HG02623 (cell line): ENCODE measurements around the gene IL17C.
"Not testable (repeated sequence)": the region's sequence is repeated elsewhere in the genome, so short reads cannot be mapped to it uniquely, and the experiment has no call there.

ENCODE experiments used
- ATAC-seq: cut with Tn5 transposase; IDR thresholded peaks from one replicate; pipeline ENCODE4 v1.9.1; 2021; ENCODE audit warnings: moderate library complexity; ENCODE audit not compliant: unreplicated experiment

The IL17C gene

DNA sequence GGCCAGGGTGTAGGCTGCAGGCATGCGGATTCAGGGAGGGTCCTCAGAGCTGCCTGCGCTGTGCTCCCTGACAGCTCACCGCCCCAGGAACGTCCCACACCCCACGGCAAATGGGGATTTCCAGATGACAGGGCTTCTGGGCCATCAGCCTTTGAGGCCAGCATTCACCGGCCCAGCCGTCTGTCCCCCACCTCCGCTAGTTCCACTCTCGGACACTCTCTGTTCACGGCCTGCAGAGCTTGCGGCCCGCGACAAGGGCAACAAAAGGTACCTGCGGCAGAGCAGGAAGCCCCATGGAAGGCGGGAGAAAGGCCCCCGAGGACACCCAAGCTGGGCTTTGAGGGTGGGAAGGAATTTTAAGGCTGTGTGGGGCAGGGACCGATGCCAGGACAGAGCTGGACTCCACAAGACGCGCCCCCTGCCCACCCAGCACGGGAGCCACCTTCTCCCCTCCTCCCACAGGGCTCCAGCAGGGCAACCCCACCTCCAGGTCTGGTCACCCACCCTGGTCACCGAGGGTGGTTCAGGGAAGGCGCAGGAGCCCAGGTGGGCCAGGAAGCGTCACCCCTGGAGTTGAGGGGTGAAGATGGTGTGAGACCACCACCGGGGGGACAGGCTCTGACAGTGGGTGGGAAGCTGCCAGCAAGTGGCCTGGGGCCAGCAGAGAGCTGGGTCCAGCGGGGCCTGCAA, 18.1 kb downstream of the IL17C start:
- no peak for ATAC-seq

DNA sequence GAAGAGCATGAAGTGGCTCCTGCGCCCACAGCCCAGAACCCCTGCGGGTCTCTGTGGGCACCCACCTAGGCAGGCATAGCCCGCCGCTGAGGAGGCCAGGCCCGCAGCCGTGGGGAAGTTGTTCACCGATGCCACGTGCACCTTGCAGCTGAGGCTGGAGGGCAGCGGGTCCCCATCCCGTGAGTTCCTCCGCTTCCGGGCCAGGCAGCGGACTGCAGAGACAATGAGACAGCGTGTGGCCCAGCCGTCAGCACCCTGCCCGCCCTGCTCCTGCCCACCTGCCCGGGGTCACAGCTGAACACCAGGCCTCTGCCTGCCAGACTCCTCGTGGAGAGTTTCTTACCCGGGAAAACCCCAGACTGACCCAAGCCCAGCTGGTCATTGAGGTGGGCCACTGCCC, 19.0 kb downstream of the IL17C start:
- no peak for ATAC-seq

DNA sequence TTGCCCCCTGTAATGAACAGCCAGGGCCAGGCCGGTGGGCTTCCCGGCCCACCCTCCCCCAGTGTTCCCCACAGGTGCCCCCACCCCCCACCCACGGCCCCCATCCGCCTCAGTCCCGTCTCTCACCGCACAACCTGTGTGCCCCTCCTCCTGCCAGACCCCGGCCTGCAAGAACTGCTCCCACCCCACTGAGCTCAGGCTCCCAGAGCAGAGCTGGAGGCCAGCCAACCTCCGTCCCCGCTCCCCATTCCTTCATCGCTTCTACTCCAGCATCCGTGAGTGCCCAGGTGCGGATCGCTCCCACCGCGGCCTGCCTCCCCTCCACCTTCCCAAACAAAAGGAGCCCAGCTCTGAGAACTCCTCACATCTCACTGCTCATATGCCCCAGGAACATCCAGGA, 20.3 kb downstream of the IL17C start:
- ATAC-seq = no peak

DNA sequence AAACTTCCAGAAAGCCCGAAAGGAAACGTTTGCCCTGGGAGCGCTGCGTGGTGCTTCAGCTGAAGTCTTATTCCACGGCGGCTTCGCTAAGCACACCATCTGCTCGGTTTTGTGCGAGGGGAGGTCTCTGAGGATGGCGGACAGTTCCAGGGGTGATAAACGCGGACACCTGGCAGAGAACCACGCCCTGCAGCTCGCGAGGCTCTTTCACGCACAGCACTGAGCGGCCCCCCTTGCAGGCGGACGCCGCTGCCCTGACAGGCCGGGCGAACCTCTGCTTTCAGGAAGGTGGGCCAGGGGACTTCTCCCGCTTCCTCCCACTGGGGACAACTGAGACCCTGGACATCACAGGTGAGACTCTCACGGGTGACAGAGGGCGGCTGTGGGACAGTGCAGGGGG, 20.8 kb downstream of the IL17C start:
- ATAC-seq = no peak

DNA sequence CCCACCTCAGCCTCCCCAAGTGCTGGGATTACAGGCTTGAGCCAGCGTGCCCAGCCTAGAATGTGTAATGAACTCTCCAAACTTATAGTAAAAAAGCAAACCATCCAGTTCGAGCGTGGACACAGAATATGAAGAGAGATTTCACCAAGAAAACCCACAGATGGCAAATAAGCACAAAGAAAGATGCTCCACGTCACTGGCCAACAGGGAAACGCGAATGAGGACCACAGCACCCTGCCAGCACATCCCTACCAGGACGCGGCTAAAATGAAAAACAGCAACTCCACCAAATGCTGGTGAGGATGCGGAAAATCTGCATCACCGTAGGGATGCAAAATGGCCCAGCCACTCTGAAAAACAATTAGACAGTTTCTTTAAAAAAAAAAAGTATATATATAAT, 23.1 kb downstream of the IL17C start:
- ATAC-seq = no peak

DNA sequence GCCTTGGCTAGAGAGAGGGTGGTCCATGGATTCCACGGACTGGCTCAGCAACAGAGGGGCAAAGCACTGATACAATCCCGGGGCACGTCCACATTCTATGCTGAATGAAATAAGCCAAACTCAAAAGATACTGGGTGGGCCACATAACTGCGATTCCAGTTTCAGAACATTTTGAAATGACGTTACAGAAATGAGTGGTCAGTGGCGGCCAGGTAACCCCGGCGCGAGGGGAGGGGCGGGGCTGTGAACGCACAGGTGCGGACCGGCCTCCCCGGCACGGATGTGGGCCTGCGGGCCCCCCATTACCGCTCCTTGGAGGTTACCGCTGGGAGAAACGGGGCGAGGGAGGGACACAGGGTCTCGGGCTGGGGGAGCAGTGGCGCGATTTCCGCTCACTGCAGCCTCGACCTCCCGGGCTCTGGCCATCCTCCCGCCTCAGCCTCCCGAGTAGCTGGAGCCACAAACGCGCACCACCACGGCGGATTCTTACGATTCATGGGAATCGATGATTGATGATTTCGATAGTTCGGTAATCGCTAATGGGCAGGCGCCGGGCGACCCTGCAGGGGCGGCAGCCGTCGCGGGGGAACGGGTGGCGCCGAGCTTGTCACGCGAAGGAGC, 24.0 kb downstream of the IL17C start:
- ATAC-seq = no peak

GRCh38 chr16:88662843-88663606, 24.7 kb downstream of the IL17C start, which contains the start of gene MVD:
MVD (minus strand) TSS chr16:88663091; CDS start chr16:88663080, 11 bp downstream.
- ATAC-seq = peak; percentile 96

- no peak for ATAC-seq
These were observed 26.8 kb downstream of the IL17C start for GRCh38 chr16:88665148-88665547.

DNA sequence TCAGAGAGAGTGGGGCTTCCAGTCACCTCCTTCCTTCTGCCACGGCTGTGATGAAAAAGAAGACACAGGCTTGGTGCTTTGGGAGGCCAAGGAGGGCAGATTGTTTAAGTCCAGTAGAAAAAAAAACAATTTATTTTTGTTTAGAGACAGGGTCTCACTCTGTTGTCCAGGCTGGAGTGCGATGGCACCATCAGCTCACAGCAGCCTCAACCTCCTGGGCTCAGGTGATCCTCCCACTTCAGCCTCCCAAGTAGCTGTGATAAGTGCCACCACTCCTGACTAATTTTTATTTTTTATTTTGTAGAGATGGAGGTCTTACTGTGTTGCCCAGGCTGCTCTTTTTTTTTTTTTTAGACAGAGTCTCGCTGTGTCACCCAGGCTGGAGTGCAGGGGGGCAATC, 27.2 kb downstream of the IL17C start:
- ATAC-seq = no peak

- no peak for ATAC-seq
These were observed 29.1 kb downstream of the IL17C start for GRCh38 chr16:88667461-88667860.

DNA sequence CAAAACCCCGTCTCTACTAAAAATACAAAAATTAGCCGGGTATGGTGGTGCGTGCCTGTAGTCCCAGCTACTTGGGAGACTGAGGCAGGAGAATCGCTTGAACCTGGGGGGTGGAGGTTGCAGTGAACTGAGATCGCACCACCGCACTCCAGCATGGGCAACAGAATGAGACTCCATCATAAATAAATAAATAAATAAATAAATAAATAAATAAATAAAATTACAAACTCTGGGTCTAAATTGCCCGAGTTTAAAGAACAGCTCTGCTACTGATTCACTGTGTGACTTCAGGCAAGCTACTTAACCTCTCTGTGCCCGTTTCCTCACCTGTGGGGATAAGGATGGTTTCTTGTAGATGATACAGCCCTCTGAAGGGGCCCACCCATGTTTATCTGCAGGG, 31.1 kb downstream of the IL17C start:
- not testable (repeated sequence) for ATAC-seq

DNA sequence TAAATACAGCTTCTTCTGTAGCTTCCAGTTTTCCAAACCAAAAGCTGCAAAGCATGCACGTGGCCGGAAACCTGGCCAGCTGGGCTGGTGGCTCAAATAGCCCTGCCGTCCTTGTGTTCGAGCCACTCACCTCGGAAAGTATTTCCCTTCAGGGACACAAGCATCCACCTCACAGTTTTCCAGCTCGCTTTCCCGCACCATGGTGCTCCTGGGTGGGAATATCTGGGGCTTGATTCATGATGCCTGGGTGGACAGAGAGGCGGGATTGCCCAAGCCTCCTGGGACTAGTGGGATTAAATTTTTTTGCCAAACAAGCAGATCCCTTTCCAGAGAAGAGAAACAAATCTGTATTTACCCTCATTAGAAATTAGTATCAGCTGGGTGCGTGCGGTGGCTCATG, 31.6 kb downstream of the IL17C start:
- no peak for ATAC-seq

GRCh38 chr16:88671806-88672205, 33.4 kb downstream of the IL17C start:
- no peak for ATAC-seq

DNA sequence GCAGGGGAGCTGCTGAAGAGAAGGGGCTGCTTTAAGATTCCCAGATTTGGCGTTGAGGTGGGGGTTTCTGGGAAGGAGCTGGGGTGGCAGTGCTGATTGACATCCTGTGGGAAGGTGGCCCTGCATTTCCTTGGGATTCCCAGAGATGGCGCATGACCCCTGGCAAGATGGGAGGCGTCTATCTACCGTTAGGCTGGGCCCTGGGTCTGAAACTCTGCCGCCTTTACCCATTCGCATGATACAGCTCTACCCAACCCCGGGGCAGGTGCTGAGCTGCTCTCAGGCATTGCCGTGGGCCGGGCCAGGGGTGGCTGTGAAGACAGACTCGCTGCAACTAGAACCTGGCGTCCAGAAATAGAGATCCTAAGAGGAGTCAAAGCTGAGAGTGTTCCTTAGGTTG, 34.4 kb downstream of the IL17C start:
- no peak for ATAC-seq

- ATAC-seq = no peak
These were observed 35.5 kb downstream of the IL17C start for GRCh38 chr16:88673716-88674379.

DNA sequence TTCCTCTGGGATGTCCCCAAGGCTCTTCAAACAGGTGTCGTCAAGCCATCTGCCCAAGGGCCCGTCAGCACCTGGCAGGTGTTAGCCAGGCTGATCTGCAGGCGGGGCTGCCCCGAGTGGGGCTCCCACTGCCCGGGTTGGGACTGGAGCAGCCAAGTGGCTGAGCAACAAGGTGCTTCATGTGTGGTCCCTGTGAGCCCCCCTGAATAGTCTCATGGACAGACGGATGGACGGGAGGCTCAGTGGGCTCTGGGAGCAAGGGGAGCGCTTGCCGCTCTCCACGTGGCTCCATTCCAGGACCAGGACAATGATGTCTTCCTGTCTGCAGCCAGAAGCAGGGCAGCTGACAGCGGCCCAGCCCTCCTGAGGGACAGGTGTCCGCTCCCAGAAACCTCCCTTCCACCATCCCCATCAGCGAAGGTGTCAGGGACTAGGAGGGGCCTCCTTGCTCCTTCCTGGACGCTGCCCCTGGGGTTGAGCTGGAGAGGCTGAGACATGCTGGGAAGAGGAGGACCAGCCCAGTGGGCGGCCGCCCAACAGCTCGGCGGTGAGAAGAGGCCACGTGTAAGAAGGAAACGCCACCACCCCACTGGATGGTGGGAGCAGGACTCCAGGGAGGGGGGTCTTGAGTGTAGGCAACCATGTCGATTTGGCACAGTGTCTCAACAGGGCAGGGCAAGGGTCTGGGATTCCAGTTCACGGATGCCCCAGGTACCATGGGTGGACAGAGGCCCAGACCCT, 38.3 kb downstream of the IL17C start:
- no peak for ATAC-seq

GRCh38 chr16:88677721-88678120, 39.3 kb downstream of the IL17C start:
- no peak for ATAC-seq

GRCh38 chr16:88678224-88678979, 40.0 kb downstream of the IL17C start:
- ATAC-seq = no peak

DNA sequence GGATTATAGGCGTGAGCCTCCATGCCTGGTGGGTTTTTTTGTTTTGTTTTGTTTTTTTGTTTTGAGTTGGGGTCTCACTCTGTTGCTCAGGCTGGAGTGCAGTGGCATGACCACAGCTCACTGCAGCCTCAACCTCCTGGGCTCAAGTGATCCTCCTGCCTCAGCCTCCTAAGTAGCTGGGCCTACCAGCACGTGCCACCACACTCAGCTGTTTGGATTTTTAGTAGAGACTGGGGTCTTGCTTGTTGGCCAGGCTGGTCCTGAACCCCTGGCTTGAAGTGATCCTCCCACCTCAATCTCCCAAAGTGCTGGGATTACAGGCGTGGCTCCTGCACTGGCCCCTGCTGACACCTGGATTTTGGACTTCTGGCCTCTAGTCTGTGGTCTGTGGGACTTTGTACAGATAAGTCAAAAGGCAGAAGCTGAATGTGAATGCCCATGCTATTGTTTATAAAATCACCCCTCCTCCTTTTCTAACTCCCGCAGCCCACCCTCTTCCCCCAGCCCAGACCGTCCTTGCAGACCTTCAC, 42.2 kb downstream of the IL17C start:
- no peak for ATAC-seq
